CD4-positive, alpha-beta T cell (primary cell): Measurements from ENCODE around the gene RPUSD4. TPM values are rescaled to one million over a fixed set of nuclear protein-coding genes. Genes with fewer than 3 reads are reported as not detected.

Experiments used
- ATAC-seq: fragments of 200-7000 bp; cut with Tn5 transposase; one replicate; pipeline ENCODE4 v1.10.0; 2022; ENCODE audit warnings: mild to moderate bottlenecking; ENCODE audit not compliant: poor library complexity
- CTCF ChIA-PET: fragments of 350-600 bp; sonication (Branson Sonifier 250); formaldehyde crosslinking; loops from one replicate; lab custom pipeline; 2021; ENCODE audit warnings: antibody characterized with exemption, inconsistent platforms; lab: Charles Lee
- POLR2A ChIA-PET: fragments of 350-600 bp; sonication (Branson Sonifier 250); formaldehyde crosslinking; loops from one replicate; lab custom pipeline; 2021; ENCODE audit warnings: antibody characterized with exemption, inconsistent platforms; lab: Charles Lee
- DNase-seq, 14 experiments: peaks; one replicate each; pipeline ENCODE4 v3.0.0-alpha.2; 2013 to 2020; ENCODE audit warnings: mixed read lengths in 2 of 14
- H3K27ac ChIP-seq, 2 donors: one replicate each; pipeline versions ENCODE4 v1.5.1 to v1.7.0; 2013; ENCODE audit warnings: low read length in 2 of 2, low read depth in 1 of 2, mild to moderate bottlenecking in 1 of 2
- H3K27me3 ChIP-seq, 2 experiments: 1 replicate in 1 of 2; 2 replicates in 1 of 2; pipeline versions ENCODE4 v1.6.1 to v1.7.0; 2013; ENCODE audit warnings: low read length in 2 of 2, control low read depth in 1 of 2, mild to moderate bottlenecking in 1 of 2, moderate library complexity in 1 of 2; ENCODE audit not compliant: insufficient read depth in 2 of 2, control insufficient read depth in 1 of 2
- H3K36me3 ChIP-seq: one replicate; pipeline ENCODE4 v1.6.1; 2013; ENCODE audit warnings: low read length, control low read depth; ENCODE audit not compliant: insufficient read depth
- H3K4me1 ChIP-seq: one replicate; pipeline ENCODE4 v1.6.1; 2013; ENCODE audit warnings: low read length, control low read depth; ENCODE audit not compliant: insufficient read depth
- H3K4me3 ChIP-seq: one replicate; pipeline ENCODE4 v1.5.1; 2013; ENCODE audit warnings: mild to moderate bottlenecking, low read length, moderate library complexity
- H3K9me3 ChIP-seq, 2 experiments: 1 replicate in 1 of 2; 2 replicates in 1 of 2; pipeline versions ENCODE4 v1.6.1 to v1.7.0; 2013; ENCODE audit warnings: low read length in 2 of 2, mild to moderate bottlenecking in 2 of 2, control low read depth in 1 of 2, moderate library complexity in 1 of 2; ENCODE audit not compliant: control insufficient read depth in 1 of 2, insufficient read depth in 1 of 2
- H3K27ac Mint-ChIP-seq: one replicate; pipeline ENCODE4 v1.8.0; 2020; ENCODE audit warnings: mixed read lengths
- H3K27me3 Mint-ChIP-seq: one replicate; pipeline ENCODE4 v1.8.0; 2021; ENCODE audit warnings: mixed read lengths
- H3K36me3 Mint-ChIP-seq: one replicate; pipeline ENCODE4 v1.8.0; 2021; ENCODE audit warnings: low read depth, mixed read lengths
- H3K4me1 Mint-ChIP-seq: one replicate; pipeline ENCODE4 v1.8.0; 2021; ENCODE audit warnings: low read depth, mixed read lengths
- H3K4me3 Mint-ChIP-seq: one replicate; pipeline ENCODE4 v1.8.0; 2020; ENCODE audit warnings: mild to moderate bottlenecking, mixed read lengths
- H3K9me3 Mint-ChIP-seq: one replicate; pipeline ENCODE4 v1.8.0; 2020; ENCODE audit warnings: mixed read lengths
- CTCF ChIP-seq: fragments of 200-600 bp; IDR thresholded peaks from one replicate; pipeline ENCODE4 v1.8.0; 2022; ENCODE audit warnings: antibody characterized with exemption, mild to moderate bottlenecking
- intact Hi-C, 2 experiments: fragments of 100-400 bp; cut with DNase I in 1 of 2; cut with micrococcal nuclease in 1 of 2; formaldehyde crosslinking; loops; one replicate each; pipeline versions ENCODE4 v1.15.1 to v1.9.0; 2023 to 2025; cut with DNase I, micrococcal nuclease
- total RNA-seq, 174 experiments: library from RNA in 2 of 174; stranded (reverse) in 2 of 174; gene quantifications; one replicate each; pipeline ENCODE4 v1.2.3 and lab custom pipeline; 2021 to 2026

Gene RPUSD4
- total RNA-seq, 2 experiments from 2014 or later = 33.1 to 37.6 TPM

- Histone ChIP-seq H3K27me3 (no peaks in the 10 kb centered on the region), H3K27ac (no peak overlapping the region), H3K4me1 (no peaks in the 10 kb centered on the region), H3K4me3 (no peak overlapping the region), H3K9me3 (peaks cover 5 to 8% of the 10 kb centered on the region in 2 experiments), H3K36me3 (peaks cover 71% of the 10 kb centered on the region)
- Mint-ChIP-seq H3K9me3 (peaks cover 3% of the 10 kb centered on the region), H3K4me3 (no peak overlapping the region), H3K36me3 (peaks cover 98% of the 10 kb centered on the region), H3K27ac (no peak overlapping the region), H3K27me3 (no peaks in the 10 kb centered on the region), H3K4me1 (no peaks in the 10 kb centered on the region)
- ChIA-PET POLR2A (no interaction called here), CTCF (no interaction called here)
- ATAC-seq = no peak
- no peak for DNase-seq
- no peak for TF ChIP-seq CTCF
- intact Hi-C loops = loop anchor here in 1 of 2 experiments (10.0 kb wide), 1 partner anchor 574 kb away; the partner anchor contains the start of gene CHEK1
Measured at GRCh38 chr11:126198648-126199047, 12.8 kb downstream of the RPUSD4 start.

- ATAC-seq = no peak
- no peak for TF ChIP-seq CTCF
Measured at GRCh38 chr11:126197277-126197939, 14.0 kb downstream of the RPUSD4 start.

GRCh38 chr11:126195119-126195518, 16.3 kb downstream of the RPUSD4 start:
- no peak overlapping the region for H3K4me3 ChIP-seq
- no peak overlapping the region for H3K27ac Mint-ChIP-seq
- intact Hi-C loops = loop anchor here in 1 of 2 experiments (10.0 kb wide), 1 partner anchor 570 kb away; the partner anchor contains the start of gene CHEK1

More at GRCh38 chr11:126197277-126197939, 14.0 kb downstream of the RPUSD4 start:
- H3K27me3 Mint-ChIP-seq = no peaks in the 10 kb centered on the region
- Histone ChIP-seq H3K4me3 (no peak overlapping the region), H3K36me3 (peaks cover 68% of the 10 kb centered on the region), H3K4me1 (no peaks in the 10 kb centered on the region), H3K9me3 (peaks cover 5 to 8% of the 10 kb centered on the region in 2 experiments), H3K27me3 (no peaks in the 10 kb centered on the region), H3K27ac (no peak overlapping the region)
- H3K36me3 Mint-ChIP-seq = peaks cover 89% of the 10 kb centered on the region
- CTCF ChIA-PET = interaction anchor here (0.5 kb wide), 1 partner anchor 573 kb away, joined by 3 read pairs; no protein-coding TSS in a partner anchor
- POLR2A ChIA-PET = no interaction called here
- H3K9me3 Mint-ChIP-seq = peaks cover 3% of the 10 kb centered on the region
- H3K4me3 Mint-ChIP-seq = no peak overlapping the region
- intact Hi-C loops = loop anchor here in 1 of 2 experiments (10.0 kb wide), 1 partner anchor 573 kb away; the partner anchor contains the start of gene CHEK1
- H3K4me1 Mint-ChIP-seq = no peaks in the 10 kb centered on the region
- no peak overlapping the region for H3K27ac Mint-ChIP-seq
- no peak for DNase-seq

More at GRCh38 chr11:126195119-126195518, 16.3 kb downstream of the RPUSD4 start:
- H3K36me3 ChIP-seq = peaks cover 56% of the 10 kb centered on the region
- CTCF ChIA-PET = interaction anchor here (2.7 kb wide), 1 partner anchor 272 kb away, joined by 10 read pairs; no protein-coding TSS in a partner anchor
- no peak overlapping the region for H3K4me3 Mint-ChIP-seq
- H3K4me1 ChIP-seq = no peaks in the 10 kb centered on the region
- H3K9me3 Mint-ChIP-seq = peaks cover 3% of the 10 kb centered on the region
- peaks cover 75% of the 10 kb centered on the region for H3K36me3 Mint-ChIP-seq
- no peak for TF ChIP-seq CTCF
- POLR2A ChIA-PET = no interaction called here
- no peak for DNase-seq
- H3K27me3 ChIP-seq = no peaks in the 10 kb centered on the region
- ATAC-seq = no peak
- H3K4me1 Mint-ChIP-seq = no peaks in the 10 kb centered on the region
- H3K27ac ChIP-seq = no peak overlapping the region
- H3K27me3 Mint-ChIP-seq = no peaks in the 10 kb centered on the region
- peaks cover 5 to 8% of the 10 kb centered on the region in 2 experiments for H3K9me3 ChIP-seq
